ENCODE data around the gene TREML2. TPM values are rescaled to one million over a fixed set of nuclear protein-coding genes. Genes with fewer than 3 reads are reported as not detected.

Gene TREML2
- total and polyA plus RNA-seq, 2 of the 8 experiments (the other 6 are each of a cell fraction or from before 2014, with no cell fraction given): 0.09 to 0.18 TPM

- TF ChIP-seq CHD1 (IDR thresholded peaks at IDR 0.05; ENCODE audit: low read depth, low read length): no peak
- TF ChIP-seq EP300 (IDR thresholded peaks at IDR 0.05; ENCODE audit: borderline replicate concordance in 1 of 2, low read depth in 2 of 2, low read length in 2 of 2): peak in 1 of 2 experiments; percentile 67; a peak in 1 of 3 replicates
- TF ChIP-seq POLR2A (IDR thresholded peaks at IDR 0.05; ENCODE audit: control extremely low read depth in 1 of 2, low read depth in 2 of 2, low read length in 2 of 2): no peak
These were observed 33.6 kb downstream of the TREML2 start (continued) for GRCh38 chr6:41167173-41167963.
